GM10266 (cell line): ENCODE data around the gene ZDHHC14.

Source experiments
- DNase-seq: peaks from one replicate; pipeline ENCODE4 v3.0.0; 2012; ENCODE audit errors: extremely low spot score
- CTCF ChIP-seq: IDR thresholded peaks from 2 replicates; pipeline ENCODE4 v1.5.1; 2012; ENCODE audit warnings: mild to moderate bottlenecking, low read depth; ENCODE audit not compliant: control insufficient read depth, insufficient read depth; ENCODE audit errors: missing control alignments

Gene ZDHHC14

DNA sequence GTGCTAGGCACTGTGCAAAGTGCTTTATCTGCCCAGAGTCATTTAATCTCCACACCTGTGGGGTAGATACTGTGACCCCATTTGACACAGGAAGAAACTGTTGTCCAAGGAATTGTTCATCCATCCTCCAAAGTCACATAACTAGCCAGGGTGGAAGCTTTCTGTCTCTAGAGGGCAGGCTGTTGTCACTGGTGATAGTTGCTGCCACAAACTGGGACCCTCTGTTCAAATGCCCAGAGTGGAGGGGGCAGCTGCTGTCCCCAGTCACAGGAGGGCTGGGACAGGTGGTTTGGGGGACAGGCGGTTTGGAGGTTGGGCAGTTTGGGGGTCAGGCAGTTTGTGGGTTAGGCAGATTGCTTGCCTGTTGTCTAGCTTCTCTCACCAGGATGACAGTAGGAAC lies 41.6 kb upstream of the ZDHHC14 start:
- no peak for DNase-seq

DNA sequence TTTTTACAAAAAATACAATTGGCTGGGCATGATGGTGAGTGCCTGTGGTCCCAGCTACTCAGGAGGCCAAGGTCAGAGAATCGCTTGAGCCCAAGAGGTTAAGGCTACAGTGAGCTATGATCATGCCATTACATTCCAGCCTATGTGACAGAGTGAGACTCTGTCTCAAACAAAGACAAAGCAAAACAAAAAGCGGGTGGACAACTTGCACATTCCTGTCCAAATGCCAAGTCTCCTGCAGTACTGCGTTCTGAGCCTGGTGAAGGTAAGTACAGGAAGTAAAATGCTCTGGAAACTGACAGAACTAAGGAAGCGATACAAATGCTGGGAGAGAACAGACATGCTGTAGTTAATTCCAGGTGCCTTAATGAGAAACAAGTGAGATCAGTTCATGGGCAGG lies 37.3 kb upstream of the ZDHHC14 start:
- DNase-seq: no peak
- TF ChIP-seq CTCF: no peak

More for the DNA sequence above, 41.6 kb upstream of the ZDHHC14 start:
- peak; percentile 51 for TF ChIP-seq CTCF

DNA sequence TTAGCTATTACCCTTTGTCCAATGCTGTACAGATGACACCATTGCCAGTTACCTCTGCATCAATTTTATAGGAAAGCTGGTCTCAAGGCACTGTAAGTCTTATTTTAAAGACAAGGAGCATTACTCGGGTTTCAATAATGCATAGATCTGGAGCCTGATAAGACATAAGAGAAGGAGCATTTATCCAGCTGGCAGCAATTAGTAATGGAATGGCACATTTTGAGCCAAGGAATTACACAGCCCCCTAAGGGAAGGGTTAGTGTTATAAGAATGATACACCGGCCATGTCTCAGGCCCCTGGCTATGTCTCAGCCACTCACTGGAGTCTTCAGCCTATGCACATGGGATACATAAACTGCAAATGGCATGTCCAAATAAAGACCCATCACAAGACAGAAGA lies 34.6 kb upstream of the ZDHHC14 start:
- TF ChIP-seq CTCF: no peak
- no peak for DNase-seq

GRCh38 chr6:157358287-157358686 lies 22.7 kb upstream of the ZDHHC14 start:
- TF ChIP-seq CTCF: no peak
- DNase-seq: no peak

DNA sequence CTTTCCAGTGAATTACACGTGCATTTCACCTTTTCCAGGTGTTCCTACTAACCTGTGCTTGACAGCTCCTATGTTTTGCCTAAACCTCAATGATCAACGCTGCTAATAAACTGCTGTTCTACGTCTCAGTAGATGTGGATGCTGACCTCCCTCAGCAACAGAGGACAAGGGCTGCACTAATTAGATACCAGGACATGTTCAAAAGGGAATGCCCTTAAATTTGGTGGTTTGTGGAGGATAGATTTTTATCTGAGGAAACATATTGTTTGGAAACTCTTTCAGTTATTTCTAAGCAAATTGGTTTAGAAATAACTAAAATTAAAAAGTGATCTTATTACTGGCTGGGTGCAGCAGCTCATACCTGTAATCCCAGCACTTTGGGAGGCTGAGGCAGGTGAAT lies 19.1 kb upstream of the ZDHHC14 start:
- no peak for TF ChIP-seq CTCF
- no peak for DNase-seq

DNA sequence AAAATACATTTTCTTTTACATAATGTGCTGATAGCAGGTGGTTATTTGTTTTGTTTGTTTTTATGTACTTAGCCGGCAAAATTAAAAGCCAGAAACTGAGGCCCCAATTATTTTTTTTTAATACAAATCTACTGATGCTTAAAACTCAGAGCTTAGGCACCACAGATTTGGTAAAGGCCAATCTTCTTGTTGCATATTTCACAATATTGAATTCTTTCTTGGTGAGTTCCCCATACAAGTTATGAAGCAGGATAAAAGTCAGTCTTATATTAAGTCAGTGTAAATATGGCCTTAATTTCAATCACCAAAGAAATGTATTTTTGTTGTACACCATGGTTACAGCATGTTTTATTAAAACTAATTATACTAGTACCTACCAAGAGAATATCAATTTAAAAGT lies 16.3 kb upstream of the ZDHHC14 start:
- DNase-seq: no peak
- no peak for TF ChIP-seq CTCF

- no peak for TF ChIP-seq CTCF
- DNase-seq: no peak
Measured at GRCh38 chr6:157366648-157367047, 14.3 kb upstream of the ZDHHC14 start.
